Measurements from ENCODE around the gene LRCH3.

LRCH3 gene

GRCh38 chr3:197793247-197793646 lies 2.2 kb downstream of the LRCH3 start:
- DNase-seq (ENCODE audit: low spot score): no peak

GRCh38 chr3:197794115-197794514 lies 3.1 kb downstream of the LRCH3 start:
- DNase-seq (ENCODE audit: low spot score): no peak

GRCh38 chr3:197795200-197795599 lies 4.1 kb downstream of the LRCH3 start:
- no peak for DNase-seq (ENCODE audit: low spot score)

GRCh38 chr3:197796087-197796486 lies 5.0 kb downstream of the LRCH3 start:
- DNase-seq (ENCODE audit: low spot score): no peak

GRCh38 chr3:197798863-197799262 lies 7.8 kb downstream of the LRCH3 start:
- no peak for DNase-seq (ENCODE audit: low spot score)

- no peak for DNase-seq (ENCODE audit: low spot score)
Measured at GRCh38 chr3:197800379-197800778, 9.3 kb downstream of the LRCH3 start.

- no peak for DNase-seq (ENCODE audit: low spot score)
Measured at GRCh38 chr3:197801891-197802778, 11.1 kb downstream of the LRCH3 start.

GRCh38 chr3:197802779-197803459 lies 11.9 kb downstream of the LRCH3 start:
- no peak for DNase-seq (ENCODE audit: low spot score)

GRCh38 chr3:197804511-197804910 lies 13.5 kb downstream of the LRCH3 start:
- DNase-seq (ENCODE audit: low spot score): no peak

- DNase-seq (ENCODE audit: low spot score): no peak
Measured at GRCh38 chr3:197807969-197808587, 17.0 kb downstream of the LRCH3 start.

GRCh38 chr3:197809356-197810020 lies 18.4 kb downstream of the LRCH3 start:
- no peak for DNase-seq (ENCODE audit: low spot score)

GRCh38 chr3:197810901-197811300 lies 19.8 kb downstream of the LRCH3 start:
- no peak for DNase-seq (ENCODE audit: low spot score)

- DNase-seq (ENCODE audit: low spot score): no peak
Measured at GRCh38 chr3:197811343-197811742, 20.3 kb downstream of the LRCH3 start.

- no peak for DNase-seq (ENCODE audit: low spot score)
Measured at GRCh38 chr3:197814372-197814771, 23.3 kb downstream of the LRCH3 start.

- no peak for DNase-seq (ENCODE audit: low spot score)
Measured at GRCh38 chr3:197820550-197821335, 29.7 kb downstream of the LRCH3 start.

GRCh38 chr3:197829397-197830045 lies 38.5 kb downstream of the LRCH3 start:
- DNase-seq (ENCODE audit: low spot score): no peak

- no peak for DNase-seq (ENCODE audit: low spot score)
Measured at GRCh38 chr3:197830308-197830966, 39.4 kb downstream of the LRCH3 start.

GRCh38 chr3:197830967-197831313 lies 39.9 kb downstream of the LRCH3 start:
- DNase-seq (ENCODE audit: low spot score): no peak

- no peak for DNase-seq (ENCODE audit: low spot score)
Measured at GRCh38 chr3:197833930-197834715, 43.1 kb downstream of the LRCH3 start.

- no peak for DNase-seq (ENCODE audit: low spot score)
Measured at GRCh38 chr3:197835509-197835908, 44.5 kb downstream of the LRCH3 start.

Measured in ecto neural progenitor cell (in vitro differentiated cells).